ACHN (cell line): Measurements from ENCODE around the gene TOPBP1.
"Not testable (repeated sequence)": the region's sequence is repeated elsewhere in the genome, so short reads cannot be mapped to it uniquely, and the experiment has no call there.

ENCODE experiments used
- DNase-seq: peaks from one replicate; pipeline ENCODE4 v3.0.0-alpha.2; 2015
- in situ Hi-C: cut with HindIII; loops from 2 replicates; pipeline ENCODE4 v1.10.0; 2017; ENCODE audit warnings: low sequenced_read_pairs, low pct_ligation_motif_present, low pct_unique_long_range_greater_than_20kb

TOPBP1 gene

DNA sequence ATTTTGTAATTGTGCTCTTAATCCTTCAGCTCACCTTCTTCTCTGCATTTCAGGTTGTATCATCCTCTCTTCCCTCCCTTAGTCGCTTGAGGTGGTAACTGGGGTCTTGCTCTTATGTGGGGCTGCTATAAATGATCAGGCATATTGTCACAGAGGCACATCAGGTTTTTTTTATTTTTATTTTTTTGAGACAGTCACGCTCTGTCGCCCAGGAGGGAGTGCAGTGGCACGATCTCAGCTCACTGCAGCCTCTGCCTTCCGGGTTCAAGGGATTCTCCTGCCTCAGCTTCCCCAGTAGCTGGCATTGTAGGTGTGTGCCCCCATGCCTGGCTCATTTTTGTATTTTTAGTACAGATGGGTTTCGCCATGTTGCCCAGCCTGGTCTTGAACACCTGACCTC, 78.3 kb downstream of the TOPBP1 start:
- in situ Hi-C loops, result no loop called here
- no peak for DNase-seq

DNA sequence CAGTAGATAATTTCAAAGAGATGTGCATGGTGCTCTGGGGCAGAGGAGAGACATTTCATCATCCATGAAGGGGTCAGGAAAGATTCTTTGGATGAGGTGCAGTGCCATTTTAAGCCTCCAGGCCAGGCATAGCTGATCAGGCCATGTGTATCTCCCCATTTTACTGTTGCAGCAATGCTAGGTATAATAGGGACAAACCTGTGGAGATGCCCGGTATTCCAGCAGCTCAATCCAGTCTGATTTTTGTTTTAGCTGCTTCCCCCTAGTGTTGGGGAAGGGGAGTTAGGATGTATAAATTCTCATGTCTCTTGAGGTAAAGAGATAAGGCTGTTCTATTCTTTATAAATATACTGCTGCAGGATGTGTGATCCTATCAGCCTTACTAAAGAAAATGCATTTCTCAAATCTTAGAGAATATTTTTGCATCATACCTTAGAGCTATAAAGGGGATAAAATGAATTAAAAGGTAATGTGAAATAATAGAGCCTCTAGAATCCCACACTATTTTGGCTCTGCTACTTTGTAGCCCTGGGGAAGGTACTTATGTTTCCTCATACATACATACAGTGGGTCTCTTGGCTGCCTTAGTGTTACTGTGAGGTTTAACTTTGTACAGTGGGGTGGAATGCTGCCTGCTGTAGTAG, 83.1 kb downstream of the TOPBP1 start:
- in situ Hi-C loops, result no loop called here
- DNase-seq, result peak; percentile 65

DNA sequence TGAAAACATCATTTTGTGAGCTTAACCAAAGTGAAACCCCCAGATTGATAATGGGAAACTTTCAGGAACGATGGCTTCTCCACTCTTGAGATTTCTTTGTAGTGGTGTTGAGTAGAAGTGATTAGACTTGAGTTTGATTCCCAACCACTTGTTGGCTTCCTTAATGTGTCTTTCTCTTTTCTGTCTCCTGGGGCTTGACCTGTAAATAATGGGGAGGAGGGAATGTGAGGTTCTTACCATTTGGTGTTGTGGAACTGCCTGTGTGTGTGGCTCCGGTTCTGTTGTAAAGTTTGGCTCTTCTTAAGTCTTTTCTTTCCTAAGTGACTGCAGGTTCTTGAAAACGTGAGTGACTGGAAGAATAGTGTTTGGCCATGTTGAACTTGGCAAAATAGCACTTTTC, 85.6 kb downstream of the TOPBP1 start:
- no peak for DNase-seq
- in situ Hi-C loops, result no loop called here

DNA sequence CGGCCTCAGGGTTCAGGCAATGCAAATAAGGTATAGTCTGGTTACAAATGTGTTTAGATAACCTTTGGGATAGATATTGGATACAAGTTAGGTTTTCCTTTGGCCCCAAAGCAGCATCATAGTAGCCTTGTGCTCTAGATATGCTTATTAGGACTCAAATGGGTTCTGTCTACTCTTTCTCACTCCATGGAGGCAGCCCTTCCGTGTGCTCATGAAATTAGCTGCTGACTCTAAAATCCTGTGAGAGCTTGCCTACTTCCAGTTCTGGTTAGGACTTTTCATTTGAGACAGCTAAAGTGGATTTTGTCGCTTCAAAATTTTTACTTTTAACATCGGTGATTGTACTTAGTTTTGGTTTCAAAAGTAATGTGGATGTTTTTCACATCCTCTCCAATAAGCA, 86.7 kb downstream of the TOPBP1 start:
- DNase-seq, result no peak
- in situ Hi-C loops, result no loop called here

DNA sequence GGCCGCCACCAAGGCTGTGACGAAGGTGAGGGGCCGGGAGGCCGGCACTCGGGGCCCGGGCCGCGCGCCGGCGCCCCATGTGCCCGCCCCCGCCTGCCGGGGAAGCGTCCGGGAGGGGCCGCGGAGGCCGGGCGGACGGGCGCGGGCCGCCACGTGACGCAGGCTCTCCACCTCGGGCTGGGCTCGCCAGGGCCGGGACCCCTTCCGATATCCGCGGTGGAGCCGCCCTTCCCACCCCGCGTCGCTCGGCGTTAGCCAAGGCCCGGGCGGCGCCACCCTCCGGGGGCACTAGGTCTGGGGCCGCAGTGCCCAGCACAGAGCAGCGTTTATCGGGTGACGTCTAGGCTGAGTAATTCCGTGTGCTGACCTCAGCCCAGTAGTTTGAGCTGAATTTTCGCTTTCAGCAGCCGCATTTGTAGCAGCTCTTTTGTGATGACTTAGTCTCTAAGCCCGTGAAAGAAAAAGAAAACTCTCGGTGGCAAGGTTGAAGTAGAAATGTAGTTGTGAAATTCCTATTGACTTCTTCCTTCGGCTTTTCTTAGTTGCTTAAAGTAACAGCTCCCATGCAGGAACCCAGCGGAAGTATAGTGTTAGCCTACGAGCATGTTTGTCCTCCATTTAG, 87.4 kb downstream of the TOPBP1 start:
- peak; percentile 63 for DNase-seq
- in situ Hi-C loops, result no loop called here

DNA sequence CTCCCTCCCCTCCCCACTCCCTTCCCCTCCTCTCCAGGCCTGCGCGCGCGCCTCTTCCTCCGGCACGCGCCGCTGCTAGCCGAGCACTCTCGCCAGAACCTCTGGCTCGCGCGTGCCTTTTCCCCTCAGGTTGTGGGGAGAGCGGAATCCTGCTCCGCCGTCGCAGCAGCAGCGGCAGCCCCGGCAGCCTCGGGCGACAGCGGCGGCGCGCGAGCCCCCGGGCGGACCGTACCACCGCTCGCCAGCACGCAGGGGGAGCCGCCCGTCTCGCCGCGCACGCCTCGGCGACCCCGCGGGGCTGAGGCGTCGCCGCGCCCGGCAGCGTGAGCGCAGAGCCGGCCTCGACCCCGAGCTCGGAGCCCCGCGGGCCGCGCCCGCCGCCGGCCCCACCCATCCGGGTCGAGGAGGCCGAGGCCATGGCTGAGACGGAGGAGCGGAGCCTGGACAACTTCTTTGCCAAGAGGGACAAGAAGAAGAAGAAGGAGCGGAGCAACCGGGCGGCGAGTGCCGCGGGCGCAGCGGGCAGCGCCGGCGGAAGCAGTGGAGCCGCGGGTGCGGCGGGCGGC, 88.0 kb downstream of the TOPBP1 start, which contains the start of gene CDV3:
Gene CDV3, plus strand, starts transcription at position 58 of the 566 bp plus-strand sequence. Its CDS starts 359 bp downstream, at position 417.
- no peak for DNase-seq
- in situ Hi-C loops, result no loop called here

DNA sequence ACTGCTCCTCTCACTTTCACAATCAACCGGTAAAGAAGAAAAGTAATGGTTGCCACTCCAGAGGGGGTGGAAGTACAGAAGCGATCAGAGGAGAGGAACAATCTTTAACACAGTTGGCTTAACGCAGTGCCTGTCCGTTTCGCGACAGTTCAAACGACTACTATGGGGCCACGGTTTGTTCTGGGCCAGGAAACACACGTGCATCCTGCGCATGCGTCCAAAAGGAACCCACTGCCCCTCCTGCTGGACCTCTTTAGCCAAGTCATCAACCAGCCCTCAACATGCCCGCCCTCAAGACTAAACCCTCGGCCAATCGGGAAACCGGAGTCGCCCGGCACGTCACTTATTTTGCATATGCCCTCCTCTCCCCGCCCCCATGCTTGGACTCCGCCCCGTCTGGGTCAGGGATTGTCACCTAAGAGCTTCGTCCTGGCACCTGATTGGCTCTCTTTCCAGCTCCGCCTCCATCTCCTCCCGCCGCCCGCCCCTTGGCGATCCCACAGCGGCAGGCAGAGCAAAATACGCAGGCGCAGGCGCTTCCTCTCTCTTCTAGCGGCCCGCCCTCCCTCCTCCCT, 88.6 kb downstream of the TOPBP1 start:
- in situ Hi-C loops, result no loop called here
- peak; percentile 99 for DNase-seq

DNA sequence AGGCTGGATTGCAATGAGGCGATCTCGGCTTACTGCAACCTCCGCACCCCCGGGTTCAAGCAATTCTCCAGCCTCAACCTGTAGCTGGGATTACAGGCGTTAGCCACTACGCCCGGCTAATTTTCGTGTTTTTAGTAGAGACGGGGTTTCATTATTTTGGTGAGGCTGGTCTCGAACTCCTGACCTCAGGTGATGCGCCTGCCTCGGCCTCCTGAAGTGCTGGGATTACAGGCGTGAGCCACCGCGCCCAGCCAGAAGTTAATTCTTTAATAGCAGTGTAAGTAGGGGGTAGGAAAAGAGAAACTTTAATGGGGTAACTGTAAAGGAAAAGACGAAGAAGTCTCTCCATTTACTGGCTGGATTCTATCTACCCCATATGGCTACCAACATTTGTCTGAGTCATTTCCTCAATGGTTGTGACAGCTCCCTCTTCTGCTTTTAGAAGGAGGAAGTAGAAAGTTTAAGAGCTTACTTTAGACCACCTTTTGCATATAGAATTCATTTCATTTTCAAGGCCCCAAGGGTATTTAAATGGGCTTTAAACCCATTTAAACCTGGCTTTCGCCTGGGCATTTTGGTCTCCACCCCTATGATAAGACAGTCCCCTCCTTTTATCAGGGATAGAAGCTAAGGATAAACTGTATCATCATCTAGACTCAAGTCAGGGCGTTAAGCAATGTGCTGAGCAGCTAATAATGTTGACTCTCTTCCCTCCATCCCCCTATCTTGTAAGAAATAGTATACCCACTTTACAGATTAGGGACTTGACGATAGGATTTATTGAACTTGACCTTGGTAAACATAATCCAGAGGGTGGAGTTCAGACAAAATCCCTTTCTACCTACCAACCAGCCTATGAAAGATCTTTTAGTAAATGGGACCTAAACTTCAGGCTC, 89.3 kb downstream of the TOPBP1 start:
- in situ Hi-C loops, result no loop called here
- peak; percentile 49 for DNase-seq

DNA sequence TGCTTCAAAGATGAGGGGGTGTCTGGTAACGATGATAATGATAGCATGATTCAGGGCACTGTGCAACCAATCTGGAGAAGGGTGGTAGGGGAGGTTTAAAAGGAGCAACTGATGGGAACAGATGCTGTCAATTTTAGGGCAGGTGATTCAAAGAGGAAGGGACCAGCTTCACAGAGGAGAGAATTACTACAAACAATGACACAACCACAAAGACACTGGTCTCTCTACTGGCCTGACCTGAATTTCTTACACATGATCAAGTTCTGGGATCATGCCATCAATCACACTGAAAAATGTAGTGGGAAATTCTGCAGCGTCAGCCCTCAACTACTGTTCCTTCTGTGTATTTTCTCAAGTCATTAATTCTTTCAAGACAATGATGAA, 90.8 kb downstream of the TOPBP1 start:
- in situ Hi-C loops, result no loop called here
- no peak for DNase-seq

DNA sequence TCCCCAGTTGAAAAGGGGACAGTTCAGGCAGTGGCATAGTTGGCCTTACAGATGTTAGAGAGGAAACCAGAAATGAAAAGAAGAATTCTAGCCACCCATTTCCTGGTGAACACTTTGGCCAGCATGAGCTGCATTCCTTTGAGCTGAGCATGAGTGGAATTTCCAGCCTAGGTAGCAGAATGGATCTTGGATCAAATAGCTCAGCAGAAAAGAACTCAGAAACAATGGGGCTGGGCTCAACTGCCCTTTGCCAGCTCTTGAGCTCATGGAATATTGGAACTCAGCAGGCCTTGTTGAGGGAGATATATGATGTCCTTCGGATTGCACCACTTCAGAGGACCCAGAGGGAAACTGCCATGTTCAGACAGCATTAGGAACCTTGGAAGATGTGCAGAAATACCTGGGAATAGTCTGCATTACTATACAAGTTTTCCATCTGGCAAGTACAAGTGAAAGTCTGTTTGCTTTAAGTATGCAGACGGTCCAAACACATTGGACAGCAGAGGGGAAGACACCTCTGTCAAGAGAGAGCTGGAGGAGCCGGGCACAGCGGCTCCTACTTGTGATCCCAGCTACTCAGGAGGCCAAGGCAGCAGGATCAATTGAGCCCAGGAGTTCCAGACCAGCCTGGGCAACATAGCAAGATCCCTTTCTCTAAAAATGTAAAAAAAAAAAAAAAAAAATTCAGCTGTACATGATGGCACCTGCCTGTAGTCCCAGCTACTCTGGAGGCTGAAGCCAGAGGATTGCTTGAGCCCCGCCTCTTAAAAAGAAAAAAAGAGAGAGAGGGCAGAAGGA, 91.4 kb downstream of the TOPBP1 start:
- in situ Hi-C loops, result no loop called here
- peak; percentile 92 for DNase-seq

DNA sequence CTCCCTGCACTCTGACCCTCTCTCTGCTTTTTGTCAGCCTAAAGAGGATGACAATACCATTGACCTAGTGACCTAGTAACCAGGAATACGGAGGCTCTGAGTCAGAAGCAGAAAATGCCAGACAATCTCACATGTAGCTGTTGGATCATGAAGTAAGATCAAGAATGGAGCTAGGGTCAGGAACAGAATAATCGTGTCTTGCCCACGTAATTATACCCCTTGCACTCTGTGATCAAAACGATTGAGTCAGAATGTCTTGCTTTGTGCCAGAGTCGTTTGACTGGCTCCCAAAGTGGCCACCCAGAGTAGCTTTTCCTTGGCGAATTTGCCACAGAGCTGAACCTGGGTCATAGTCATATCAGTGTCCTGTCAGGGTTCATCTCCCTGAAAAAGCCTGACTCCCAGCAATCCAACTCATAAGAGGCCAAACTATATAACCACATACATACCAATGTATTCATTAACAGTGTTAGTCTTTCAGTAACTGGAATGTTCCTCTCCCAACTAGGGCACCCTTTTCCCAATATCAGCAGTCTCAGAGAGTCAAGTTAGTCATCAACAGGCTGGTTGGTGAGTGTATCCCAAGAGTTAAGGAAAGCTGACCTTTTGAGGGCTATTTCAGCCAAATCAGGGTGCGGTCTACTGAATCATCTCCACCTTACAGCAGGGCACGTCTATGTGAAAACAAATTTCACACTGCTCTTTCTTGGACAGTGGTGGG, 93.3 kb downstream of the TOPBP1 start:
- peak; percentile 97 for DNase-seq
- in situ Hi-C loops, result no loop called here

DNA sequence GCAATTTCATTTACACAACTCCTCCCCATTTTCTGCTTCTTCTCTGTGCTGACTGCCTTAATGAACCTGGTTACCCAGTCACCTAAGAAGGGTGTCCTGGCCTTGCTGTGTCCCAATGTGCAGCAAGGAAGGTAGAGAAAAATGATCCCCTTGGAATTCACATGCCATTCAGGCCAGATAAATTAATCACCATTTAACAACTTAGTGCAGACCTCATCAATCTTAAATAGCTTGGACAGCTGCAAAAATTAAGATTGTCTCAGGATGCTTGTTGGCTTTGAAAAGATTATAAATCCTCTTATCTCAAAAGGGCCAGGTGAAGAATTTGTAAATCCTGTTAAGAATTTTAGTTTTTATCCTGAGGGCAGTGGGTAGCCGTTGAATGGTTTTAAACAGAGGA, 97.9 kb downstream of the TOPBP1 start:
- in situ Hi-C loops, result no loop called here
- no peak for DNase-seq

DNA sequence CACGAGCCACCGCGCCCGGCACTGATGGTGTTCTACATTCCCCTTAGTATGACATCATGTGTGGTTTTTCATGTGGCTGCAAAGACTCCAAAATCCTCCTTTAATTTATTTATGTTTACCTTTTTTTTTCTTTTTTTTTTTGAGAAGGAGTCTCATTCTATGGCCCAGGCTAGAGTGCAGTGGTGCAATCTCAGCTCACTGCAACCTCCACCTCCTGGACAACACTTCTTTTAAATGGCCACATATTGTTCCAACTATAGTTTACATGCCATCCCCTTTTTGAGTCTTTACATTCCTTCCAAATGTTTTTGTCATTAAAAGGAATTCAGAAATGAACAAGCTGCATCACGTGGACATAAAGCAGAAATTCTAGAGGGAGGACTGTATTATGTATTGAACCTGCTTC, 98.6 kb downstream of the TOPBP1 start:
- in situ Hi-C loops, result no loop called here

DNA sequence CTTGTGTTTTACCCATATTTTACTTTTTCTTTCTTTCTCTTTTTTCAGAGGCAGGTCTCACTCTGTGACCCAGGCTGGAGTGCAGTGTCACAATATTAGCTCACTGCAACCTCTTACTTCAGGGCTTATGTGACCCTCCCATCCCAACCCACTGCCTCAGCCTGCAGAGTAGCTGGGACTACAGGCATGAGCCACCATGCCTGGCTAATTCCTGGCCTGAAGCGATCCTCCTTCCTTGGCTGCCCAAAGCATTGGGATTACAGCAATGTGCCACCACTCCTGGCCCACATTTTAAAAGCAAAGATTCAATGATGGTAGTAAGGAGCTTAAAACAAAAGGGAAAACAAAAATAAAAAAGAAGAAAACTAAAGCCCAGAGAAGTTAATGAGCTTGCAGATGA, 99.4 kb downstream of the TOPBP1 start:
- DNase-seq, result no peak
- in situ Hi-C loops, result no loop called here

More for the DNA sequence above, 98.6 kb downstream of the TOPBP1 start:
- no peak for DNase-seq

DNA sequence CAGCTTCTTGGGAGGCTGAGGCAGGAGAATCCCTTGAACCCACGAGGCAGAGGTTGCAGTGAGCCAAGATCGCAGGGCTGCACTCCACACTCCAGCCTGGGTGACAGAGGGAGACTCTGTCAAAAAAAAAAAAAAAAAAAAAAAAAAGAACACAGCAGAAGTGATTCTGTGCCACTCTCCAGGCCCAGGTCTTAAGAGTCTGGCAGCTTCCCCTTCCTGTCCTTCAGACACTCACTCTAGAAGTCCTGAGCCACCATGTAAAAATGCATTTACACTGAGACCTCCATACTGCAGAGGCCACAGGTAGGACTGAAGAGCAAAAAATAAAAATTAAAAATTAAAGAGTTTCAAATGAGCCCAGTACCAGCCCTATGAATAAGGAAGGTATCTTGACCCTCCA, 100.1 kb downstream of the TOPBP1 start:
- in situ Hi-C loops, result no loop called here
- DNase-seq, result no peak

DNA sequence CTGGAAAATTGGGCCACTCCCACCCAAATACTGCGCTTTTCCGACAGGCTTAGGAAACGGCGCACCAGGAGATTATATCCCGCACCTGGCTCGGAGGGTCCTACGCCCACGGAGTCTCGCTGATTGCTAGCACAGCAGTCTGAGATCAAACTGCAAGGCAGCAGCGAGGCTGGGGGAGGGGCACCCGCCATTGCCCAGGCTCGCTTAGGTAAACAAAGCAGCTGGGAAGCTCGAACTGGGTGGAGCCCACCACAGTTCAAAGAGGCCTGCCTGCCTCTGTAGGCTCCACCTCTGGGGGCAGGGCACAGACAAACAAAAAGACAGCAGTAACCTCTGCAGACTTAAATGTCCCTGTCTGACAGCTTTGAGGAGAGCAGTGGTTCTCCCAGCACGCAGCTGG, 110.2 kb downstream of the TOPBP1 start:
- DNase-seq, in situ Hi-C loops: not testable (repeated sequence)
